Activated CD8-positive, alpha-beta T cell treated with anti-CD3 and anti-CD28 coated beads for 36 hours (primary cell): ENCODE data around the gene SLIT1. TPM values are rescaled to one million over a fixed set of nuclear protein-coding genes. Genes with fewer than 3 reads are reported as not detected.

Source experiments
- ATAC-seq: fragments of 200-7000 bp; cut with Tn5 transposase; one replicate; pipeline ENCODE4 v1.10.0; 2021; ENCODE audit warnings: mild to moderate bottlenecking, moderate library complexity
- CTCF ChIA-PET: fragments of 350-600 bp; sonication (Branson Sonifier 250); formaldehyde crosslinking; loops from one replicate; lab custom pipeline; 2021; ENCODE audit warnings: antibody characterized with exemption; lab: Charles Lee
- POLR2A ChIA-PET: fragments of 350-600 bp; sonication (Branson Sonifier 250); formaldehyde crosslinking; loops from one replicate; lab custom pipeline; 2021; ENCODE audit warnings: antibody characterized with exemption; lab: Charles Lee
- DNase-seq: peaks from one replicate; pipeline ENCODE4 v3.0.0-alpha.2; 2020
- H3K27ac Mint-ChIP-seq: one replicate; pipeline ENCODE4 v1.8.0; 2021; ENCODE audit warnings: mild to moderate bottlenecking, mixed read lengths
- H3K27me3 Mint-ChIP-seq: one replicate; pipeline ENCODE4 v1.8.0; 2021; ENCODE audit warnings: mixed read lengths
- H3K36me3 Mint-ChIP-seq: one replicate; pipeline ENCODE4 v1.8.0; 2021; ENCODE audit warnings: low read depth, mixed read lengths
- H3K4me1 Mint-ChIP-seq: one replicate; pipeline ENCODE4 v1.8.0; 2021; ENCODE audit warnings: low read depth, mixed read lengths
- H3K4me3 Mint-ChIP-seq: one replicate; pipeline ENCODE4 v1.8.0; 2021; ENCODE audit warnings: mild to moderate bottlenecking, moderate library complexity, mixed read lengths
- H3K9me3 Mint-ChIP-seq: one replicate; pipeline ENCODE4 v1.8.0; 2021; ENCODE audit warnings: mixed read lengths
- CTCF ChIP-seq: fragments of 200-600 bp; IDR thresholded peaks from one replicate; pipeline ENCODE4 v1.8.0; 2022; ENCODE audit warnings: antibody characterized with exemption, mild to moderate bottlenecking
- intact Hi-C: fragments of 100-400 bp; cut with micrococcal nuclease; formaldehyde crosslinking; loops from one replicate; pipeline ENCODE4 v1.10.0; 2022
- total RNA-seq, 2 experiments: library from RNA; stranded (reverse); gene quantifications; one replicate each; pipeline ENCODE4 v1.2.3, GENCODE V29; 2021

Gene SLIT1
- total RNA-seq, 2 experiments from 2014 or later: 0.34 to 1.2 TPM

DNA sequence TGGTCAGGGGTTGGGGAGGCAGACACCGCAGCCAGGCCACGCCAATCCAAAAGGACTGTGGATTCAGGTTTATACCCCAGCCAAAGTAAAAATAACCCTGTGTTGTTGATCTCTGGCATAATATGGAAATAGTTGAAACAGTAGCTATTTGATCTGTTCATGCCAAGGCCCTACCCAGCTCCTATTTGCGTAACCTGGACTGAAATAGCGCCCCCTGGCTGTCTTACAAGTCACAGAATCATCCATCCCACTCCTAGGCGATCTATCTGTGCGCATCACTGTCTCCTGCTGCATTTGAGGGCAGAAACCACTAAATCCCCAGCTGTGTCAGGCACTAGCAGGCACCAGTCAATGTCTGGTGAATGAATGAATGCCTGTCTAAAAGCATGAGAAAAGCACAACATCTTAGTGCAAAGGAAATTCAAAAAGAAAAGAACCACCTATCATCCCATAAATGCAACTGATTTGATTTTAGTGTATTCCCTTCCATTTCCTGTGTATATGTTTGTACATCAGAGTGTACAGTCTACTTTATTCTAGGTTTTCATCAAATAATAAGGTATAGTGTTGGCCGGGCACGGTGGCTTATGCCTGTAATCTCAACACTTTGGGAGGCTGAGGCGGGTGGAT, 160.0 kb downstream of the SLIT1 start:
- H3K4me3 Mint-ChIP-seq: no peak overlapping the region
- ATAC-seq (peak; percentile 78), DNase-seq (peak; percentile 81)
- no peaks in the 10 kb centered on the region for H3K36me3 Mint-ChIP-seq
- CTCF ChIA-PET: interaction anchor here (0.6 to 7.7 kb wide), 85 partner anchors 9 to 655 kb away, joined by 3 to 125 read pairs (median 4); partner anchors contain the start of gene TLL2
- H3K27me3 Mint-ChIP-seq: peaks cover 1% of the 10 kb centered on the region
- H3K9me3 Mint-ChIP-seq: no peaks in the 10 kb centered on the region
- POLR2A ChIA-PET: no interaction called here
- peaks cover 5% of the 10 kb centered on the region for H3K4me1 Mint-ChIP-seq
- no peak overlapping the region for H3K27ac Mint-ChIP-seq
- peak; percentile 78 for TF ChIP-seq CTCF
- intact Hi-C loops: loop anchor here (10.0 kb wide), 1 partner anchor 381 kb away; no protein-coding TSS in a partner anchor

- H3K4me3 Mint-ChIP-seq: no peak overlapping the region
- no peak for DNase-seq
- peaks cover 1% of the 10 kb centered on the region for H3K27me3 Mint-ChIP-seq
- peaks cover 5% of the 10 kb centered on the region for H3K4me1 Mint-ChIP-seq
- no peaks in the 10 kb centered on the region for H3K9me3 Mint-ChIP-seq
- TF ChIP-seq CTCF: no peak
- H3K36me3 Mint-ChIP-seq: no peaks in the 10 kb centered on the region
- ChIA-PET CTCF (interaction anchor here (0.6 to 7.7 kb wide), 64 partner anchors 8 to 654 kb away, joined by 3 to 125 read pairs (median 5); no protein-coding TSS in a partner anchor), POLR2A (interaction anchor here (1.3 kb wide), 1 partner anchor 33 kb away, joined by 3 read pairs; no protein-coding TSS in a partner anchor)
- no peak overlapping the region for H3K27ac Mint-ChIP-seq
- intact Hi-C loops: loop anchor here (10.0 kb wide), 1 partner anchor 380 kb away; no protein-coding TSS in a partner anchor
- ATAC-seq: no peak
These were observed 161.3 kb downstream of the SLIT1 start for GRCh38 chr10:97024168-97025073.

DNA sequence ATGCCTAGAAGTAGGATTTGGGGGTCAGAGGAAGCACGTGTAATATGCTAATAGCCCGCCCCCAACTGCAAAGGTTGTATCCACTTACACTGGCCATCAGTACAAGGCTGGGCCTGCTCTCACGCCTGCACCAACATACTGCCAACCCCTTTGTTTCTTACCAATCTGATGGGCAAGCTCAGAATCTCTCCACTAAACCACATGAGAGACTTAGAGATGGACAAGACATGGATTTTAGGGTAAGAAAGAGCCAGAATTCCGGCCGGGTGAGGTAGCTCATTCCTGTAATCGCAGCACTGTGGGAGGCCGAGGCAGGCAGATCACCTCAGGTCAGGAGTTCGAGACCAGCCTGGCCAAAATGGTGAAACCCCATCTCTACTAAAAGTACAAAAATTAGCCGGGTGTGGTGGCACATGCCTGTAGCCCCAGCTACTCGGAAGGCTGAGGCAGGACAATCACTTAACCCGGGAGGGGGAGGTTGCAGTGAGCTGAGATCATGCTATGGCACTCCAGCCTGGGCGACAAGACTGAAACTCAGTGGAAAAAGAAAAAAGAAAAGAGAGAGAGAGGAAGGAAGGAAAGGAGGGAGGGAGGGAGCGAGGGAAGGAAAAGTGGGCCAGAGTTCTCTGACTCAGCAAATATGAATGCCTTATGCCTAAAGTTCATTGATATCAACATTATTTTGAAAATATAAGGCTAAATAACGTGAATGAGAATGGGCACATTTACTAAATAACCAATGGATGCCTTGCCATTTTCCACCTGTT, 162.2 kb downstream of the SLIT1 start:
- intact Hi-C loops: loop anchor here (10.0 kb wide), 1 partner anchor 379 kb away; no protein-coding TSS in a partner anchor
- no peak for TF ChIP-seq CTCF
- no peaks in the 10 kb centered on the region for H3K36me3 Mint-ChIP-seq
- H3K4me1 Mint-ChIP-seq: peaks cover 5% of the 10 kb centered on the region
- H3K27me3 Mint-ChIP-seq: peaks cover 1% of the 10 kb centered on the region
- ChIA-PET POLR2A (no interaction called here), CTCF (interaction anchor here (1.0 to 7.7 kb wide), 7 partner anchors 11 to 260 kb away, joined by 3 to 125 read pairs (median 27); no protein-coding TSS in a partner anchor)
- no peak for DNase-seq
- ATAC-seq: no peak
- no peak overlapping the region for H3K4me3 Mint-ChIP-seq
- H3K27ac Mint-ChIP-seq: no peak overlapping the region
- H3K9me3 Mint-ChIP-seq: no peaks in the 10 kb centered on the region

GRCh38 chr10:97022616-97023015, 163.1 kb downstream of the SLIT1 start:
- no peaks in the 10 kb centered on the region for H3K9me3 Mint-ChIP-seq
- H3K27ac Mint-ChIP-seq: no peak overlapping the region
- no peak overlapping the region for H3K4me3 Mint-ChIP-seq
- CTCF ChIA-PET: interaction anchor here (7.7 kb wide), 1 partner anchor 14 kb away, joined by 125 read pairs; no protein-coding TSS in a partner anchor
- ATAC-seq (no peak), DNase-seq (no peak)
- no peaks in the 10 kb centered on the region for H3K36me3 Mint-ChIP-seq
- TF ChIP-seq CTCF: no peak
- POLR2A ChIA-PET: no interaction called here
- no peaks in the 10 kb centered on the region for H3K27me3 Mint-ChIP-seq
- H3K4me1 Mint-ChIP-seq: peaks cover 5% of the 10 kb centered on the region
- intact Hi-C loops: loop anchor here (10.0 kb wide), 1 partner anchor 378 kb away; no protein-coding TSS in a partner anchor
